HG03469 (cell line): ENCODE measurements around the gene COASY.
"Not testable (repeated sequence)": the region's sequence is repeated elsewhere in the genome, so short reads cannot be mapped to it uniquely, and the experiment has no call there.

ENCODE experiments used
- ATAC-seq: cut with Tn5 transposase; IDR thresholded peaks from one replicate; pipeline ENCODE4 v1.9.1; 2021; ENCODE audit warnings: mild to moderate bottlenecking, moderate library complexity, moderate number of reproducible peaks; ENCODE audit not compliant: unreplicated experiment

Gene COASY

GRCh38 chr17:42552736-42553135 lies 9.2 kb upstream of the COASY start, which contains the start of gene HSD17B1:
TSS of gene HSD17B1 (plus strand) at chr17:42552923. CDS start at chr17:42552934, 11 bp downstream.
- not testable (repeated sequence) for ATAC-seq

GRCh38 chr17:42553161-42553818 lies 8.7 kb upstream of the COASY start:
- ATAC-seq = no peak

GRCh38 chr17:42553866-42554249 lies 8.1 kb upstream of the COASY start:
- no peak for ATAC-seq

GRCh38 chr17:42554250-42555121 lies 7.5 kb upstream of the COASY start:
- no peak for ATAC-seq

GRCh38 chr17:42555122-42555622 lies 6.8 kb upstream of the COASY start:
- no peak for ATAC-seq

- ATAC-seq = not testable (repeated sequence)
Measured at GRCh38 chr17:42555961-42556617, 5.9 kb upstream of the COASY start.

GRCh38 chr17:42559075-42559474 lies 2.9 kb upstream of the COASY start:
- no peak for ATAC-seq

- ATAC-seq = no peak
Measured at GRCh38 chr17:42560246-42560645, 1.7 kb upstream of the COASY start.

GRCh38 chr17:42562388-42563142 lies 617 bp downstream of the COASY start:
- no peak for ATAC-seq

- ATAC-seq = no peak
Measured at GRCh38 chr17:42563143-42563509, 1.2 kb downstream of the COASY start.

GRCh38 chr17:42563543-42563942 lies 1.6 kb downstream of the COASY start:
- ATAC-seq = no peak

GRCh38 chr17:42563950-42564349 lies 2.0 kb downstream of the COASY start:
- ATAC-seq = no peak

GRCh38 chr17:42564815-42565522 lies 3.0 kb downstream of the COASY start:
- no peak for ATAC-seq

- no peak for ATAC-seq
Measured at GRCh38 chr17:42565523-42566214, 3.7 kb downstream of the COASY start.

GRCh38 chr17:42566215-42566882 lies 4.4 kb downstream of the COASY start:
- ATAC-seq = no peak

GRCh38 chr17:42566883-42567573 lies 5.1 kb downstream of the COASY start, which contains the start of gene MLX:
TSS of gene MLX (plus strand) at chr17:42567100. CDS start at chr17:42567125, 25 bp downstream.
- ATAC-seq = peak; percentile 29

- ATAC-seq = no peak
Measured at GRCh38 chr17:42568341-42569111, 6.6 kb downstream of the COASY start.
